Measurements from ENCODE around the gene ENHO.

DNA sequence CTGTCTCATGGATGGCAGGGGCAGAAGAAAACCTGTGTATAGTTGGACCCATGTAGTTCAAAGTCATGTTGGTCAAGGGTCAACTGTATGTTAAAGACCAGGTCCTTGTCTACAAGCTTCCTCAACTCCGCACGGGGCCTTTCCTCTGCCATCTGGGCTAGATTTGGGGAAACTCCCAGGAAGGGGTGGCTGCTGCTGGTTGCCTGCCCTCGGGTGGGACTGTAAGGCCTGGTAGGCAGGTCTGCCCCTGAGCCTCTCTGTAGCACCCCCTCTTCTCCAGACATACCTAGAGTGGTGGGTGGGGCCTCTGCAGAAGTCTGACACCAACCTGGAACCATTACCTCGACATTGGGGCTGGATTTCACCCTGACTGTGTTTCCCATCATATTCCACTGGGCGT is 15.2 kb downstream of the ENHO start:
- TF ChIP-seq, protein P1, sequence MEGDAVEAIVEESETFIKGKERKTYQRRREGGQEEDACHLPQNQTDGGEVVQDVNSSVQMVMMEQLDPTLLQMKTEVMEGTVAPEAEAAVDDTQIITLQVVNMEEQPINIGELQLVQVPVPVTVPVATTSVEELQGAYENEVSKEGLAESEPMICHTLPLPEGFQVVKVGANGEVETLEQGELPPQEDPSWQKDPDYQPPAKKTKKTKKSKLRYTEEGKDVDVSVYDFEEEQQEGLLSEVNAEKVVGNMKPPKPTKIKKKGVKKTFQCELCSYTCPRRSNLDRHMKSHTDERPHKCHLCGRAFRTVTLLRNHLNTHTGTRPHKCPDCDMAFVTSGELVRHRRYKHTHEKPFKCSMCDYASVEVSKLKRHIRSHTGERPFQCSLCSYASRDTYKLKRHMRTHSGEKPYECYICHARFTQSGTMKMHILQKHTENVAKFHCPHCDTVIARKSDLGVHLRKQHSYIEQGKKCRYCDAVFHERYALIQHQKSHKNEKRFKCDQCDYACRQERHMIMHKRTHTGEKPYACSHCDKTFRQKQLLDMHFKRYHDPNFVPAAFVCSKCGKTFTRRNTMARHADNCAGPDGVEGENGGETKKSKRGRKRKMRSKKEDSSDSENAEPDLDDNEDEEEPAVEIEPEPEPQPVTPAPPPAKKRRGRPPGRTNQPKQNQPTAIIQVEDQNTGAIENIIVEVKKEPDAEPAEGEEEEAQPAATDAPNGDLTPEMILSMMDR (IDR thresholded peaks at IDR 0.05; ENCODE audit: insufficient read depth, low read length), result no peak
- TF ChIP-seq, protein P2, sequence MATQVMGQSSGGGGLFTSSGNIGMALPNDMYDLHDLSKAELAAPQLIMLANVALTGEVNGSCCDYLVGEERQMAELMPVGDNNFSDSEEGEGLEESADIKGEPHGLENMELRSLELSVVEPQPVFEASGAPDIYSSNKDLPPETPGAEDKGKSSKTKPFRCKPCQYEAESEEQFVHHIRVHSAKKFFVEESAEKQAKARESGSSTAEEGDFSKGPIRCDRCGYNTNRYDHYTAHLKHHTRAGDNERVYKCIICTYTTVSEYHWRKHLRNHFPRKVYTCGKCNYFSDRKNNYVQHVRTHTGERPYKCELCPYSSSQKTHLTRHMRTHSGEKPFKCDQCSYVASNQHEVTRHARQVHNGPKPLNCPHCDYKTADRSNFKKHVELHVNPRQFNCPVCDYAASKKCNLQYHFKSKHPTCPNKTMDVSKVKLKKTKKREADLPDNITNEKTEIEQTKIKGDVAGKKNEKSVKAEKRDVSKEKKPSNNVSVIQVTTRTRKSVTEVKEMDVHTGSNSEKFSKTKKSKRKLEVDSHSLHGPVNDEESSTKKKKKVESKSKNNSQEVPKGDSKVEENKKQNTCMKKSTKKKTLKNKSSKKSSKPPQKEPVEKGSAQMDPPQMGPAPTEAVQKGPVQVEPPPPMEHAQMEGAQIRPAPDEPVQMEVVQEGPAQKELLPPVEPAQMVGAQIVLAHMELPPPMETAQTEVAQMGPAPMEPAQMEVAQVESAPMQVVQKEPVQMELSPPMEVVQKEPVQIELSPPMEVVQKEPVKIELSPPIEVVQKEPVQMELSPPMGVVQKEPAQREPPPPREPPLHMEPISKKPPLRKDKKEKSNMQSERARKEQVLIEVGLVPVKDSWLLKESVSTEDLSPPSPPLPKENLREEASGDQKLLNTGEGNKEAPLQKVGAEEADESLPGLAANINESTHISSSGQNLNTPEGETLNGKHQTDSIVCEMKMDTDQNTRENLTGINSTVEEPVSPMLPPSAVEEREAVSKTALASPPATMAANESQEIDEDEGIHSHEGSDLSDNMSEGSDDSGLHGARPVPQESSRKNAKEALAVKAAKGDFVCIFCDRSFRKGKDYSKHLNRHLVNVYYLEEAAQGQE (IDR thresholded peaks at IDR 0.05; ENCODE audit: insufficient replicate concordance, low read depth), result no peak
- TF ChIP-seq POLR2AphosphoS5 (IDR thresholded peaks at IDR 0.05; ENCODE audit: low read depth), result no peak
- TF ChIP-seq SPI1 (IDR thresholded peaks at IDR 0.05; ENCODE audit: borderline replicate concordance, low read depth), result no peak
